Middle frontal gyrus (tissue), 1 donor: ENCODE data around the gene GABBR2.
"Not testable (repeated sequence)": the region's sequence is repeated elsewhere in the genome, so short reads cannot be mapped to it uniquely, and the experiment has no call there.

Experiments
- DNase-seq: peaks from one replicate; pipeline ENCODE4 v3.0.0-alpha.2; 2015; ENCODE audit warnings: low spot score; ENCODE audit errors: extremely low spot score

The GABBR2 gene

DNA sequence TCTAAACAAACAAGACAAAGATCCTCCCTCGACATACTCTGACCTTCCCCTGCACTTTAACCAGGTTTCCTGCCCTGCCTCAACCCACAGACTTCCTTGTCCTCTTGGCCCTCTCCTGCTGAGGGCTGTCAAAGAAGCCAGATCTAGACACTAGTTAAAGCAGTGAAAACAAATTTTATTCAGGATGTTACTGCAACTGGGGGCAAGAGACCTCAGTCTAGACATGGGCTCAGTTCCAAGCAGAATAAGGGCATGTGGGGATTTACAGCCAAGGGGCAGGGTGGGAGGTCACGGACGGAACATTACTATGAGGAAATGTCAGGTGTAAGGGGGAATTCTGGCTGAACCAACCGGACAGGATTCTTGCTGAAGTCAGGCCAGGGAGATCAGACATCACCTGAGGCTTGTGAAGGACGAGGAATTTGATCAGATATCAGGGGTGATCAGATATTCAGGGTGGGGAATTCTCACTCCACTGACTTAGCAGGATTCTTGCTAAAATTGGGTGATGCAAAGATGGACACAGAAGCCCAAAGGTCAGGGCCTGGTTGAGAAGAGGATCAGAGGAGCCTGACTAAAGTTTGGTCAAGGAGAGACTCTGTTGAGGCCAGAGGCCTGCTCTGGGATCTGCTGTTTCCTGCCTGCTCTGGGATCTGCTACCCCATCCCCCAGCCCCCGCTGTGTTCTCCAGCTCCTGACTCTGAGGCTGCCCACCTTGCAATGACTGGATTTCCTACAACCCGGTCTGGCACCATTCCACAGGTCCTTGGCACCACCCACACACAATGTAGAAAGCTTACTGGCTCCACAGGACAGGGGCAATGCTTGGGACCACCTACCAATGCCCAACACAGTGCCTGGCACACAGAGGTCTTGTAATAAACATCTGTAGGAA is 21.5 kb downstream of the GABBR2 start:
- DNase-seq: no peak

DNA sequence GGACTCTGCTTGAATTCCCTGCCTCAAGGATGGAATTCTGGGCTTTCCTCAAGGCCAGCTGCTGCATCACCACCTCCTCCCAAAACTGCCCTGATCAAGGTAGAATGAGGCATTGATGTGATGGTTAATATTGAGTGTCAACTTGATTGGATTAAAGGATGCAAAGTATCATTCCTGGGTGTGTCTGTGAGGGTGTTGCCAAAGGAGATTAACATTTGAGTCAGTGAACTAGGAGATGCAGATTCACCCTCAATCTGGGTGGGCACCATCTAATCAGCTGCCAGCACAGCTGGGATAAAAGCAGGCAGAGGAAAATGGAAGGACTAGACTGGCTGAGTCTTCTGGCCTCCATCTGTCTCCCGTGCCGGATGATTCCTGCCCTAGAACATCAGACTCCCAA is 23.9 kb downstream of the GABBR2 start:
- DNase-seq: not testable (repeated sequence)

DNA sequence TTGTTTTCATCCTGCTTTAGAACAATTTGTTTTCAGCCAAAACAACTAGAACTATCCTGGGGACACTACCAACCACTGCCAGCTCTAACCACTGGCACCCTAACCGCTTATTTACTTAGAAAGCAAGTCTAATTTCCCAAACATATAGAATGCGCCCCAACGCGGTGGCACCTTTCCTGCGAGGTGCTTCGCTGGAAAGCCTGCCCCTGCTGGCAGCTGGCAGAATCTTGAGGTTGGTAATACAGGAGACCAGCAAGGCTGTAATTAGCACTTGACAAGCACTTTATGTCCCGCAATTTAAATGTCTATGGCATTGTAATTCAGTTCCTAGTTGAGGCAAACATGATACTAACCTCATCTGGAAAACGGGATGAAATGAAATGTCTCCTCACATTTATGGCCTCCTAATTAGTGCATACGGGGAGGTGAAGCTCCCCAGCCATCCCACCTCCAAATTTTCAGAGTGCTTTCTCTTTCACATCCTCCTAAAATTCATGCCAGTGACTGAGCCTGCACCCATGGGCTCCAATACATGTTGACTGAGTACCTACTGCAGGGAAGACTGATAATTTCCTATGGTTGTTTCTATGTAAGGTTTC is 30.4 kb downstream of the GABBR2 start:
- DNase-seq: no peak

DNA sequence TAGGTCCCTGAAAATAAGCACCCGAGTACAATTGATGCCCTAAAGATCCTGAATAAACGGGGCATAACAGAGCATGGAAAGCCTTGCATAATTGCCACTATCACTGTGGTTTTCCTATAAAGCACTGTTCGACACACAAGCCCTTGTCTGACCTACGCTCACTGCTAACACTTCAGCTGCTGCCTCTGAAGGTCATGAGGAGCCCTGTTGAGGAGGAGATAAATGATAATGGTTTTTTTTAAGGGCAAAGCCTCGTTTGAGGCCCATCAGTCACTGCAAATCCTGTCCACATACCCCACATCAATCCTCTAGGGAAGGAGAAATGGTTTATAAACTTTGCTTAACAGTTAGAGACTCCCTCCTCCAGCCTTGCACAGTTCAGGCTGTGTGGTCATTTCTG is 35.1 kb downstream of the GABBR2 start:
- DNase-seq: no peak

DNA sequence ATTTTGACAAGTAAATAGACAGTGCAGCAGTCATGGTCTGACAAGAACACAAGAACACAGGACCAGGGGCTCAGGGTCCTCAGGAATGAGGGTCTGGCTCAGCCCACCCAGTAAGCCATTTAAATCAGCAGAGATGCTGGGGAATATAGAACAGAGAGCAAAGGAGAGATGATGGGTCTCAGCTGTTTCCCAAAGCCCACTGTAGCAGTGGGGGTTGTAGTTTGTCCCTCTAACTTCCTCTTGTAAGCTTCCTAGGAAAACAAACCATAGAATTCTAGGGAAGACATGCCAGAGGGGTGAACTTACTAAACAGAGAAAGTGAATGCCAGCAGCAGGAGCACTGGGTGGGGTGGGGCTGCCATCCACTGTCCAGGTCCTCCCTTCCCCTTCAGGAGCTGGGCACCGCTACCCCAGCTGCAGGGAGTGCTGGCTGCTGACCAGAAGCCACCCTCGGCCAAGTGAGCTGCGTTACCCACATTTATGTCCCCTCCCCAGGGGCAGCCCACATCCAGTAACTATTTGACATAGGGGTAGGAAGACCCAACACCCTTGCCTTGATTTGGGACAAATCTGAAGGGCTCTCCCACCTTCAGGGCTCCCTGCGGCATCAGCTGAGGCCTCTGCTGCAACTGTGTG is 41.6 kb downstream of the GABBR2 start:
- no peak for DNase-seq

DNA sequence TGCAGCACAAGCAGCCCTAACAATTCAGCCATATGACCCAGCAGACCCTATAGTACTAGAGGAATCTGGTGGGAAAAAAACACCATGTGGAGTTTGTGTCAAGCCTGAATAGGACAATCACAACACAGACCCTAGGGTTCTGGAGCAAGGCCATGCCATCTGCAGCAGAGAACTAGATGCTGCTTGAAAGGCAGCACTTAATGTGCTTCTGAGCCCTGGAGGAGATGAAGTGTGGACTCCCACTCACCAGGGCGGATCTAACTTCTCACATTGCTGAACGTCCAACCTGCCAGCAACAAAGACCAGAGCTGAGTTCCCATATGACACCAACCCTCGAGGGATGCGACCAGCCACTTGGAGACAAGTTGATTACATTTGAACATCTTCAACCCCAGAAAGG is 43.2 kb downstream of the GABBR2 start:
- DNase-seq: no peak

DNA sequence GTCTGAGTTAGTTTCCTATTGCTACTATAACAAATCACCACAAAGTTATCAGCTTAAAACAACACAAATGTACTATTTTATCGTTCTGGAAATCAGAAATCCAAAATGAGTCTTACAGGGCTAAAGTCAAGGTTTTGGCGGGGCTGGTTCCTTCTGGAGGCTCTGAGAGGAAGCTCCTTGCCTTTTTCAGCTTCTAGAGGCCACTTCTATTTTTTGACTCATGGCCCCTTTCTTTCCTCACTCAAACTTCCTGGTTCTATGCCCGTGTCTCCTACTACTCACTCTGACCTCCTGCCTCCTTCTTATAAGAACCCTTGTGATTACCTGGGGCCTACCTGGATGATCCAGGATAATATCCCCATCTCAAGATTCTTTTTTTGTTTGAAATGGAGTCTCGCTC is 48.2 kb downstream of the GABBR2 start:
- no peak for DNase-seq

DNA sequence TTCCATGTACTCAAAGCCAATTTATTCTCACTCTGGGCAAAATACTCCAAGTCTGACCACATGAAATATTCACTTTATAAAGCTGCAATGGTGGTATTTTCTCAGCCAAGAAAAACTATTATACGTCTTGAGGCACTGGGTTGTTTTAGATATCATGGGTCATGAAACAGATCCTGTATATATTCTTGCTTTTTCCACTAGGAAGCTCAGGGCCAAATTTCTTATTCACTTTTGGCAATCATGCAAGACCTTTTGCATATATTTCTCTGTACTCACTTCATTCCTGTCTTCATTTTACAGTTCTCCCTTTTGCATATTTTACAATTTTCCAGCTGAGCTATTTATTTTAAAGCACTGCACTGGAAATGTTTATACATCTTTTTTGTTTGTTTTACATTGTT is 49.8 kb downstream of the GABBR2 start:
- no peak for DNase-seq

DNA sequence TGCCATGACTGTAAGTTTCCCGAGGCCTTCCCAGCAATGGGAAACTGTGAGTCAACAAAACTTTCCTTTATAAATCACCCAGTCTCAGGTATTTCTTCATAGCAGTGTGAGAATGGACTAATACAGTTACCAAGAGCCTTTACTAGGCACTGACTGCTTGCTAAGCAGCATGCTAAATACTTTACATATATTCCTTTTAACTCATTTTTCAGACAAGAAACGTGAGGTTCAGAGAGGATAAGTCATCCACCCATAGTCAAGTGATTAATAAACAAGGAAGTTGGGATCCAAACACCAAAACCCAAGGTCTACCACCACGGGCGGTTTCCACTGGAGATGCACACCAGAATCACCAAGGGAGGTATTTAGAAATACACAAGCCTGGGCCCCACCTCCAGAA is 50.8 kb downstream of the GABBR2 start:
- no peak for DNase-seq

DNA sequence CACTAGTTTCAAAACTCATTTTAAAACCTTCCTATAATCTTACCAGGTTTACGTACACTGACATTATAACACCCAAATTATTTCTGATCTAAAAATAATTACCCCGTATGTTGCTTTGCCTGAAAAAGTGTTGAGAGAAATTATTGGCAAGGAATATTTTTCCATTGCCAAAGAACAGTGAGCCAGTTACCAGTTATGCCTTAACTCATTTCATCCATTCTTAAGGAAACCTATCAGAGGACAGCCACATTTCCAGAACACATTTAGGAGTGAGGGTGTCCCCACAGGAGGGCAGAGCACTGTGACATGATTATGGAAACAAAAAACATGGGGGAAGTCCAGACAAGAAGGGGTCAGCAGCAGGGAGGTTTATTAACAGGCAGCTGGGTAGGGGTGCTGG is 52.2 kb downstream of the GABBR2 start:
- no peak for DNase-seq

DNA sequence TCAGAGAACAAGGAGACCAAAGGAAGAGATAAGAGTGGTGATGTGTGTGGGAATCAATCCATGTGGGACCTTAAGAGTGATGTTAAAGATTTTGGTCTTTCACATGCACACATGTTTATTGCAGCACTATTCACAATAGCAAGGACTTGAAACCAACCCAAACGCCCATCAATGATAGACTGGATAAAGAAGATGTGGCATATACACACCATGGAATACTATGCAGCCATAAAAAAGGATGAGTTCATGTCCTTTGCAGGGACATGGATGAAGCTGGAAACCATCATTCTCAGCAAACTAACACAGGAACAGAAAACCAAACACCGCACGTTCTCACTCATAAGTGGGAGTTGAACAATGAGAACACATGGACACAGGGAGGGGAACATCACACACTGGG is 53.3 kb downstream of the GABBR2 start:
- DNase-seq: not testable (repeated sequence)

DNA sequence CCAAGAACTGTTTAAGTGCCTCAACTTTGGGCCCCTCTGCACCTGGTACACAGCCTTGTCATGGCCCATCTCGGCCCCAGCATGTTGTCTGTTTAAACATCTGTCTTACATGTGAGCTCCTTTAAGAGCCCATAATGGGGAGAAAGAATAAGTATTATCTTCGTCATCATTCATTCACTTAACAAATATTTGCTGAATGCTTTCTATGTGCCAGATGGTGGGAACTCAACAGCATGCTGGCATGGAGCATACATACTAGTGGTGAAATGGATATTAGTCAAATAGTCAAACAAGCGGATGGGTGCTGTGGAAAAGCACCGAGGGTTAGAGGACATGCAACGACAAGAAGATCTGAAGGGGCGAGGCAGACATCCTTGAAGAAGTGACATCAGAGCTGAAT is 54.5 kb downstream of the GABBR2 start:
- no peak for DNase-seq

DNA sequence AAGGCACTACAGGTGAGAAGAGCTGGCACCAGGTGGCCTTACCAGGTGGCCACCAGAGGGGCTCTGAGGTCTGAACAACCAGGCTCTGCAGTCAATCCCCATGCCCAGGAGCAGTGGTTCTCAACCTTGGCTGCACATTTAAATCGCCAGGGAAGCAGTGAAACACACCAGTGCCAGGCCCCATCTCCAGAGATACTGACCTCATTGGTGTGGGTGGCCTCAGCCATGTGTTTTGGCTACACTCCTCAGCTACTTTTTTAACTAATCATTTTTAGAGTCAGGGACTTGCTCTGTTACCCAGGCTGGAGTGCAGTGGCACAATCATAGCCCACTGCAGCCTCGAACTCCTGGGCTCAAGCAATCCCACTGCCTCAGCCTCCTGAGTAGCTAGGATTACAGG is 56.0 kb downstream of the GABBR2 start:
- no peak for DNase-seq

DNA sequence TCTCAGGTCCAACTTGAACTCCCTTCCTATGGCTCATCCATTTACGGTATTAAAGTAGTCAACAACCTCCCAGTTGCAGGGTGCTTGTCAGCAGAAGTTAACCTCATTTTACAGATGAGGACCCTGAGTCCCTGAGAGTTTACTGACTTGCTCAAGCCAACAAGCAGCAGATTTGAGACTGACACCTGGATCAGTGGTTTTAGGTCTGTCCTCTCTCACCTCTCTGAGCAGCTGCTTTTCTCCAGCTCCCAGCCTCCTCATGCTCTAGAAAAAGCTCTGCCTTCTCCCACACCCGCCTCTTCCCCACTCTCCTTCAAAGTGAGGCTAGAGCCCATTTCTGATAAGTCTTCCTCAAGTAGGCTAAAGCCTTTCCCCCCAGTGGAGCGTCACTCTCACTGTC is 56.4 kb downstream of the GABBR2 start:
- DNase-seq: no peak

DNA sequence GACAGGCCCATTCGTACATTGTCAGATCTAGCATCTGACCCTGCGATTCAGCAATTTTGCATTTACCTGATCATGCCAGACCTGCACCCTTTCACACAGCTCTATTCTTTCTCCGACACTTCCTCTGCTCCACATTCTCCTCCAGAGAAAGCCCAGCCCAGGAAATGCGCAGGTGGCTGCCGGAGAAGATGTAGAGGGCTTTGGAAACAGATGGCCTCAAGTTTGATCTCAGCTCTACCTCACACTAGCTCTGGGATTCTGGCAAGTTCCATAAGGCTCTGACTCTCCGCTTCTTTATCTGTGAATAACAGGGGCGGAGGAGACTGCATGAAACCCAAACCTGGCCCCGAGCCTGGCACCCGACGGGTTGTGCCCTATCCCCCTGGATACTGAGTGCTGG is 61.5 kb downstream of the GABBR2 start:
- DNase-seq: no peak

DNA sequence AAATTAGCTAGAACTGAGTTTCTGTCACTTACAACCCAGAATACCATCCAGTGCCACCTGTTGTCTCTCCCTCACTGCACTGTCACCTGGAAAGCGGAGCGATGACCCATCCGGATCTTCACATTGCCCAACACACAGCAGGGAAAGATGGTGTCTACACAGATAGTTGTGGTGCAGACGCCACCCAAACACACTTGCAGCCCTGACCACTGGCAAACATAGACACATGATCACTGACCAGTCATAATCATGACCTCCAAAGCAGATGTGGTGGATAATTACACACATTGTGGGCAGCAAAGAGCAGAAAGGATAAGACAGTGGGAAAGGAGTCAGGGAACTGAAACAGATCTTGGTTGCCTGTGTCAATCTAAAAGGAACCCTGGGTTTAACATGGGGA is 64.7 kb downstream of the GABBR2 start:
- DNase-seq: no peak

DNA sequence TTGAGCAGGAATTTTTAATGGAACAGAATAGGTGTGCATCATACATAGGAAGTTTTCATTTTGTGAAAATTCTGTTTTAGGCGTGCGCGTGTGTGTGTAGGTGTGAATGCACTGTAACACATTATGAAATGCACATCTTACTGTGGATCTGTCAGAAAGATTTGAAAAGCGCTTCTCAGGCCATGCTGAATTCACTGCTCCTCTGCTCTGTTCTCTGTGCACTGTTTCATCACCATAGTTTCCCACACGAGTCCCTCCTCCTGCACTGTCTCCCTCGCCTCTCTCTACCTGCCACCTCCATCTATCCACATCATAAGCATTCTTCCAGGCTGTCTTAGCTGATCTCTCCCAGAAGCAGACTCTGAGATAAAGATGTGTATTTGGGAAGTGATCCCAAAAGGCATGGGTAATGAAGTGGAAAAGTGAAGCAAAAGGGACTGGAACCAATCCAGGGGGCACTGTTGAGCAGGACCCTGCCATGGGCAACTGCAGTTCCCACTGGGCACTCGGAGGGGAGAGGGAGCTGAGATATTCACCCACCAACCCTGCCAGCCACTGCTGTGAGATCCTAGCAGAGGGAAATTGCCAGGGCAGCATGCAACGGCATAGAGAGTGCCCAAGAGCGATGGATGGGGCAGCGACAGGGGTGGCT is 65.9 kb downstream of the GABBR2 start:
- DNase-seq: no peak

DNA sequence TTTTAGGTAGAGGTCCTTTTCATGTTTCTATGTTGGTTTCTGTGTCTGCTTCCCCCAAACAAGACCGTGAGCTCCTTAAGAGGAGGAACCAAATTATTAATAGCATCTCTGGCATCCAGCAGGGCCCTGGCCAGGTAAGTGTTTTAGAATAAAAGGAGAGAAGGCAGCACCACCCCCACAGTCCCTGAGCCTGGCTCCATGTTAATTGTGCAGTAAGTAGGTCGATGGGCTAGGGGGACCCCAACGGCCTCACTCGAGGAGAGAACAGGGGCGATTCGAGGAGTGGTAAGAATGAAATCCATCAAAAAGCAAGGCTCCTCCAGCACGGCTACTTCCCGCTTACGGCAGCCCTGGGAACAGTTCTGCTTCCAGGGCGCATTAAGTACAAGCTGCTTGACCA is 67.0 kb downstream of the GABBR2 start:
- no peak for DNase-seq

DNA sequence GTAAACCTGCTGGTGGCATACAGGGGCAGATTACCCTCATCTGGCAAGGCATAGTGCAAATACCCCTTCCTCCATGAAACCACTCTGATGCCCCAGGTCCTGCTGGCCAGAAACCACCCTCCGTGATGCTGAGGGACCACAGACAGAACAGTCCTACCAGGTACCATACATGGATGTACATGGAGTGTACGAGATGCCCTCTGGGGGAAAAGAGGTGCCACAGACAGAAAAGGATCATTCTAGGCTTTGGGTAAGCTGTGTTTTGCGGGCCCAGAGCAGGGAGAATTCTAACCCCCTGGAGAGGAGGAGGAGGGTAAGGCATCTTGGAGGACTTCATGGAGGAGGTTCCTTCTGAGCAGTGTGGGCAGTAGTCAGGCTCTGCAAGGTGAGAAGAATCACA is 68.3 kb downstream of the GABBR2 start:
- no peak for DNase-seq

DNA sequence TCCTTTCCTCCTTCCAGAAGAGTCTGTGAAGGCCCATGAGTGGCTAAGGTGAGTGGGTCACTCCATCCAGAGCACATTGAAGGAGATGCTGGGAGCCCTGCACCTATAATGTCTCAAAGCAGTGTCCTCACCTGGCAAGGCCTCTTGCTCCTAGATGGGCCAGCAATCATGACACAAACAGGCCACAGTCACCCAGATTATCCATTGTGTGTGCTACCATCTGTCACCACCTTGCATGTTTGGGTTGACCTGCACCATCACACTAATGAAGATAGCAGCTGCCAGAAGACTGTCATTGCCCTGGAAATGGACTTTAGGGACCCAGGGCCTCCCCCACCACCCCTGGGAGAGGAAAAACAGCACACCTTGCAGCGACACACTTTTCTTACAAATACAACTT is 69.6 kb downstream of the GABBR2 start:
- no peak for DNase-seq

DNA sequence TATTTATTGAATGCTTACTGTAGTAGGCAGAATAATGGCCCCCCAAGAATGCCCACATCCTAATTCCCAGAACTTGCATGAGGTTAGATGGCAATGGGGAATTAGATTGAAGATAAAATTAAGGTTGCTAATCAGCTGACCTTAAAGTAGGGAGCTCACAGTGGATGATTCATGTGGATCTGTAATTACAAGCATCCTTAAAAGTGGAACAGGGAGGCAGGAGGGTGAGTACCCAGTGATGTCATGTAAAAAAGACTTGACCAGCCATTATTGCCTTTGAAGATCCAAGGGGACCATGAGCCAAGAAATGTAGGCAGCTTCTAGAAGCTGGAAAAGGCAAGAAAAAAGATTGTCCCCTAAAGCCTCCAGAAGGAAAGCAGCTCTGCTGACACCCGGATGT is 71.4 kb downstream of the GABBR2 start:
- no peak for DNase-seq

DNA sequence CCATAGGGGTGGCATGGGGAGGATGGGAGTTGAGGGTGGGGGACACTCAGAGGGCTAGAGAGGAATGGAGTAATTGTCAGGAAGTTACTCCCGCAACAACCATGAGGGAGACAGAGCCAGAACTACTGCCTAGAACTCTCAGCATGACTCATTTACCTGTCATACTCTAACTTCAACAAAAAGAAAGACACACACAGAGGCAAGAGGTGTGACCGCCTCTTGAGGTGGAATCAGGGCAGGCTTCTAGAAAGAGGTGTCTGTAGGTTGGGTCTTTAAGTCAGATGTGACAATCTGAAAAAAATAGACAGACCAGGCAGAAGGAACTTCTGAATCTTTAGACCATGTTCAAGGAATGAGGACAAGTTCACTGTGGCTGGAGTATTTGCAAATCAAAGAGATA is 73.4 kb downstream of the GABBR2 start:
- no peak for DNase-seq
